Pancreas (tissue), 10 donors: Measurements from ENCODE around the gene BLOC1S4. TPM values are rescaled to one million over a fixed set of nuclear protein-coding genes. Genes with fewer than 3 reads are reported as not detected.

Experiments
- ATAC-seq, 4 donors: fragments of 200-7000 bp; cut with Tn5 transposase; one replicate each; pipeline versions ENCODE4 v1.8.0 to v1.9.1; 2020; ENCODE audit warnings: mild to moderate bottlenecking in 4 of 4, moderate library complexity in 4 of 4
- DNase-seq, 6 donors: peaks; one replicate each; pipeline ENCODE4 v3.0.0-alpha.2; 2020
- FAIRE-seq: peaks from 2 replicates; lab custom pipeline; 2012; peaks lifted over from hg19 to GRCh38; lab: Jason Lieb, UNC
- H3K27ac ChIP-seq, 4 donors: fragments of 200-600 bp; sonication (generic); 1 replicate in 3 of 4; 2 replicates in 1 of 4; pipeline versions ENCODE4 v1.5.0 to v1.8.0; 2020
- H3K27me3 ChIP-seq, 4 donors: fragments of 200-600 bp; one replicate each; pipeline ENCODE4 v1.8.0; 2021
- H3K36me3 ChIP-seq, 3 donors: fragments of 200-600 bp; sonication (generic) in 1 of 3; one replicate each; pipeline versions ENCODE4 v1.5.0 to v1.8.0; 2020 to 2021
- H3K4me1 ChIP-seq, 3 donors: fragments of 200-600 bp; one replicate each; pipeline ENCODE4 v1.8.0; 2021
- H3K4me3 ChIP-seq, 4 donors: fragments of 200-600 bp; sonication (generic) in 2 of 4; one replicate each; pipeline versions ENCODE4 v1.5.0 to v1.8.0; 2020 to 2021
- H3K9me3 ChIP-seq, 4 donors: fragments of 200-600 bp; one replicate each; pipeline ENCODE4 v1.8.0; 2021
- WGBS, 2 donors: extraction: QIAGEN DNeasy Blood & Tissue Kit; methylation state at CpG; one replicate each; pipeline ENCODE4 v1.1.7; 2013; 5-methylcytosine and 5-hydroxymethylcytosine counted together
- intact Hi-C, 3 donors: fragments of 100-400 bp; cut with DNase I; formaldehyde crosslinking; loops; one replicate each; pipeline versions ENCODE4 v1.11.1 to v1.14.2; 2022
- polyA plus RNA-seq, 2 donors: library from polyadenylated mRNA; stranded (reverse); fragments of 200-250 nt; gene quantifications; one replicate each; pipeline ENCODE4 v1.2.3, GENCODE V29; 2013
- total RNA-seq, 6 donors: library from RNA; stranded (reverse); fragmentation: NEBNext Ultra II Directional in 4 of 6; extraction: Animal tissue kit (Norgen Biotek cat#: 25700) in 4 of 6; gene quantifications; one replicate each; pipeline versions ENCODE4 v1.2.1 to v1.2.4, GENCODE V29; 2021 to 2023
- TF ChIP-seq, protein P1 (sequence below), 4 donors: fragments of 200-600 bp; sonication (generic) in 3 of 4; IDR thresholded peaks; one replicate each; pipeline versions ENCODE4 v1.5.0 to v1.8.0; 2021; ENCODE audit warnings: antibody characterized with exemption in 4 of 4
- donor health status: healthy with polysubstance abuse.
- donor health status: DM: no; HTN: no; CAD: no; lungs with moderate emphysema.
- donor health status: DM: no; HTN: no; CAD: no.
- donor health status: control.
- donor health status: control.
- donor health status: Bipolar disorder and iron deficiency.
- donor health status: DM: yes; HTN: yes; CAD: no.
- donor health status: DM: no; HTN: no; CAD: no.
- donor health status: DM: no; HTN: no; CAD: no.
- donor health status: DM: yes; HTN: yes; CAD: no.

BLOC1S4 gene
- total and polyA plus RNA-seq, 8 donors: 3.3 to 8.4 (median 5.1) TPM

DNA sequence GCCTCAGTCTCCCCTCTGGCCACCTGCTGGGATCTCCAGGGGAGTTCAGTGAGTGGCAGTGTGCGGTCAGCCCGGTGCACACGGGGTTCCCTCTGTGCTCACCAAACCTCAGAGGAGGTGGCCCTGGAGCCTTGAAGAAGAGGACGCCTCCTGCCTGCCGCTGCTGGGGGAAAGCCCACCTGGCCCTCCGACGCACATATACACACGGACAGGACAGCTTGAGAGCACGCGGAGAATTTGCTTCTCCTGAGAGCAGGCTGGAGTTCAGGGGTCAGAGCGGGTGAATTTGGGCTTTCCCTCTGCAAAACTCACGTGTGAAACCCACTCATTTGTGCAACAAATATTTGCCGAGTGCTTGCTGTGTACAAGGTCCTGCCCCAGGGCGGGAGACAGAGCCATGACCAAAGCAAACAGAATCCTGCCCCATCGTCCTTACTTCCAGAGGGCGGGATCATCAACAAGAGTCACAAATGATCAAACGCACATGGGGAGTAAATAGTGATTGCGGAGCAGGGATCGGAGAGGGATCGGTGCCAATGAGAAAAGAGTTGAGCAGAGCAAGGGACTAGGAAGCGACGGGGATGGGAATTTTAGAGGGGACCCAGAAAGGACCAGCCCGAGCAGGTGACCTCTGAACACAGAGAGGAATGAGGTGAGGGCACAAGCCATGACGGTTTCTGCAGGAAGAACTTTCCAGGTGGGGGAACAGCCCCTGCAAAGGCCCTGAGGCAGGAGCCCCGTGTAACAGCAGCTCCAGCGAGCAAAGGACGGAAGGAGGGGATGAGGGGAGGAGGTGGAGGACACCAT, 17.6 kb downstream of the BLOC1S4 start:
- no peaks in the 10 kb centered on the region for H3K9me3 ChIP-seq
- no peaks in the 10 kb centered on the region for H3K27me3 ChIP-seq
- 71 to 74% methylated on average over 27 of the region's 27 CpGs for WGBS, 2 donors
- H3K4me1 ChIP-seq: no peaks in the 10 kb centered on the region
- H3K27ac ChIP-seq: no peak overlapping the region
- intact Hi-C loops: no loop called here
- no peak overlapping the region for H3K4me3 ChIP-seq
- TF ChIP-seq, protein P1, sequence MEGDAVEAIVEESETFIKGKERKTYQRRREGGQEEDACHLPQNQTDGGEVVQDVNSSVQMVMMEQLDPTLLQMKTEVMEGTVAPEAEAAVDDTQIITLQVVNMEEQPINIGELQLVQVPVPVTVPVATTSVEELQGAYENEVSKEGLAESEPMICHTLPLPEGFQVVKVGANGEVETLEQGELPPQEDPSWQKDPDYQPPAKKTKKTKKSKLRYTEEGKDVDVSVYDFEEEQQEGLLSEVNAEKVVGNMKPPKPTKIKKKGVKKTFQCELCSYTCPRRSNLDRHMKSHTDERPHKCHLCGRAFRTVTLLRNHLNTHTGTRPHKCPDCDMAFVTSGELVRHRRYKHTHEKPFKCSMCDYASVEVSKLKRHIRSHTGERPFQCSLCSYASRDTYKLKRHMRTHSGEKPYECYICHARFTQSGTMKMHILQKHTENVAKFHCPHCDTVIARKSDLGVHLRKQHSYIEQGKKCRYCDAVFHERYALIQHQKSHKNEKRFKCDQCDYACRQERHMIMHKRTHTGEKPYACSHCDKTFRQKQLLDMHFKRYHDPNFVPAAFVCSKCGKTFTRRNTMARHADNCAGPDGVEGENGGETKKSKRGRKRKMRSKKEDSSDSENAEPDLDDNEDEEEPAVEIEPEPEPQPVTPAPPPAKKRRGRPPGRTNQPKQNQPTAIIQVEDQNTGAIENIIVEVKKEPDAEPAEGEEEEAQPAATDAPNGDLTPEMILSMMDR (IDR thresholded peaks at IDR 0.05): no peak
- FAIRE-seq (no peak), DNase-seq (no peak), ATAC-seq (no peak)
- no peaks in the 10 kb centered on the region for H3K36me3 ChIP-seq

DNA sequence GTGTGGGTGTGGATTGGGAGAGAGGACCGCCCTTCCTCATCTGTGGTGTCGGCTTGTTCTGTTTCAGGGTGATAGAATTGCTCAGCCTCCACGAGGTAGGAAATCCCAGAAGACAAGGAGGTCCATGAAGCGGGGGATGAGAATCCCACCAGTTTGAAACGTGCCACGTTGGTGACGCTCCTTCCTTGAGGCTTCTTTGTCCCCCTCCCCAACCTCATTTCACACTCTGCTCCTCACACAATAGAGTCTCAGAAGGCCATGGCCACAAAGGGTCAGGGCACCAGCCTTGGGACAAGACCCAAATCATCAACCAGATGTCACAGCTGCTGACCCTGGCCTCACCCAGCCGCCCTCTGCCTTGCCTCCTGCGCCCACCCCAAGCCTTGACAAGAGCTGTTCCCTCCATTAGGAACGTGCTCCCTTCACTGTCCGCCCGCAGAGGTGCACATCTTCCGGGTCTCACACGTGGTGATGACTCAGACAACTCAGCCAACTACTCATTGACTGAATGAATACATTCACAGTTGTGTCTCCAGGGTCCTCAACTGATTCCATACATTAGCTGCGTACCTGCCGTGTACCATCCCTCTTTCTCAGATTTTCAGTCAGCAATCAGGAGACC, 18.3 kb downstream of the BLOC1S4 start:
- FAIRE-seq (no peak), ATAC-seq (no peak), DNase-seq (peak in 1 of 6 donors; percentile 47)
- Histone ChIP-seq H3K27ac (no peak overlapping the region), H3K4me3 (no peak overlapping the region), H3K9me3 (no peaks in the 10 kb centered on the region), H3K27me3 (no peaks in the 10 kb centered on the region), H3K4me1 (no peaks in the 10 kb centered on the region), H3K36me3 (no peaks in the 10 kb centered on the region)
- TF ChIP-seq, protein P1 (IDR thresholded peaks at IDR 0.05): no peak
- WGBS, 2 donors: 73 to 81% methylated on average over 16 of the region's 16 CpGs
- intact Hi-C loops: no loop called here

DNA sequence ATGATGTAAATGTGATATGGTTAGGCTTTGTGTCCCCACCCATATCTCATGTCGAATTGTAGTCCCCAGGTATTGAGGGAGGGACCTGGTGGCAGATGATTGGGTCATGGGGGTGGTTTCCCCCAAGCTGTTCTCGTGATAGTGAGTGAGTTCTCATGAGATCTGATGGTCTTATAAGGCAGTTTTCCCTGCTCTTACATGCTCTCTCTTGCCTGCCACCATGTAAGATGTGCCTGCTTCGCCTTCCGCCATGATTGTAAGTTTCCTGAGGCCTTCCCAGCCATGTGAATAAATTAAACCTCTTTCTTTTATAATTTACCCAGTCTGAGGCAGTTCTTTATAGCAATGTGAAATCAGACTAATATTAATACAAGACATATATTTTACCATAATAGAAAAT, 23.9 kb downstream of the BLOC1S4 start:
- no peaks in the 10 kb centered on the region for H3K27me3 ChIP-seq
- 81 to 93% methylated on average over 4 of the region's 4 CpGs for WGBS, 2 donors
- no peak overlapping the region for H3K4me3 ChIP-seq
- no peaks in the 10 kb centered on the region for H3K9me3 ChIP-seq
- H3K4me1 ChIP-seq: no peaks in the 10 kb centered on the region
- TF ChIP-seq, protein P1 (IDR thresholded peaks at IDR 0.05): no peak
- no peak for FAIRE-seq
- intact Hi-C loops: no loop called here
- H3K27ac ChIP-seq: no peak overlapping the region
- no peaks in the 10 kb centered on the region for H3K36me3 ChIP-seq
- ATAC-seq: no peak
- DNase-seq: no peak

DNA sequence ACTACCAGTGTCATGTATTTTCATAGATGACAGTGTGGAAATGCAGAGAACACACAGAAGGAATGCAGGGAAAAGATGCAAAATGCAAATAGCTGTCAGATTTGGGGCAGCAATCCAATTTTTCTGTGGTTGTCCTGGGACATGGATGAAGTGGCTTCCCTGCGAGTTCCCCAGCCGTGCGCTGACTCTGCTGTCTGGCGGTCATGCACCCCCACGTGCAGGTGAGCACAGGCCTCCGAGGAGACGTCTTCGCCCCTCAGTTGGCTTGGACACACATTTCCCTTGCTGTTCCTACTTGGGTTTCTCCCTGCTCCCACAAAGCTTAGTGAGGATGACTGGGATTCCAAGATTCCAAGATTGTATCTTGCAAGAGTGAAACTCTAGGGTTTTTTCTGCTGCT, 24.4 kb downstream of the BLOC1S4 start:
- peak in 1 of 6 donors; percentile 3 for DNase-seq
- no peaks in the 10 kb centered on the region for H3K9me3 ChIP-seq
- intact Hi-C loops: no loop called here

More for the DNA sequence above, 24.4 kb downstream of the BLOC1S4 start:
- no peaks in the 10 kb centered on the region for H3K36me3 ChIP-seq
- no peak overlapping the region for H3K4me3 ChIP-seq
- WGBS, 2 donors: 85% methylated on average over 8 of the region's 8 CpGs
- ATAC-seq (no peak), FAIRE-seq (no peak)
- no peak overlapping the region for H3K27ac ChIP-seq
- TF ChIP-seq, protein P1 (IDR thresholded peaks at IDR 0.05): no peak
- H3K27me3 ChIP-seq: no peaks in the 10 kb centered on the region
- no peaks in the 10 kb centered on the region for H3K4me1 ChIP-seq
